GM10266 (cell line): ENCODE results near the gene FOXQ1.

Source experiments
- DNase-seq: peaks from one replicate; pipeline ENCODE4 v3.0.0; 2012; ENCODE audit errors: extremely low spot score
- TF ChIP-seq, protein P1 (sequence below): IDR thresholded peaks from 2 replicates; pipeline ENCODE4 v1.5.1; 2012; ENCODE audit warnings: mild to moderate bottlenecking, low read depth; ENCODE audit not compliant: control insufficient read depth, insufficient read depth; ENCODE audit errors: missing control alignments

The FOXQ1 gene

GRCh38 chr6:1267057-1267732 lies 44.7 kb upstream of the FOXQ1 start:
- no peak for DNase-seq
- TF ChIP-seq, protein P1, sequence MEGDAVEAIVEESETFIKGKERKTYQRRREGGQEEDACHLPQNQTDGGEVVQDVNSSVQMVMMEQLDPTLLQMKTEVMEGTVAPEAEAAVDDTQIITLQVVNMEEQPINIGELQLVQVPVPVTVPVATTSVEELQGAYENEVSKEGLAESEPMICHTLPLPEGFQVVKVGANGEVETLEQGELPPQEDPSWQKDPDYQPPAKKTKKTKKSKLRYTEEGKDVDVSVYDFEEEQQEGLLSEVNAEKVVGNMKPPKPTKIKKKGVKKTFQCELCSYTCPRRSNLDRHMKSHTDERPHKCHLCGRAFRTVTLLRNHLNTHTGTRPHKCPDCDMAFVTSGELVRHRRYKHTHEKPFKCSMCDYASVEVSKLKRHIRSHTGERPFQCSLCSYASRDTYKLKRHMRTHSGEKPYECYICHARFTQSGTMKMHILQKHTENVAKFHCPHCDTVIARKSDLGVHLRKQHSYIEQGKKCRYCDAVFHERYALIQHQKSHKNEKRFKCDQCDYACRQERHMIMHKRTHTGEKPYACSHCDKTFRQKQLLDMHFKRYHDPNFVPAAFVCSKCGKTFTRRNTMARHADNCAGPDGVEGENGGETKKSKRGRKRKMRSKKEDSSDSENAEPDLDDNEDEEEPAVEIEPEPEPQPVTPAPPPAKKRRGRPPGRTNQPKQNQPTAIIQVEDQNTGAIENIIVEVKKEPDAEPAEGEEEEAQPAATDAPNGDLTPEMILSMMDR = no peak

GRCh38 chr6:1267790-1268762 lies 43.8 kb upstream of the FOXQ1 start:
- TF ChIP-seq, protein P1 = no peak
- DNase-seq = no peak

- DNase-seq = no peak
- TF ChIP-seq, protein P1 = no peak
Measured at GRCh38 chr6:1271071-1271763, 40.7 kb upstream of the FOXQ1 start.

DNA sequence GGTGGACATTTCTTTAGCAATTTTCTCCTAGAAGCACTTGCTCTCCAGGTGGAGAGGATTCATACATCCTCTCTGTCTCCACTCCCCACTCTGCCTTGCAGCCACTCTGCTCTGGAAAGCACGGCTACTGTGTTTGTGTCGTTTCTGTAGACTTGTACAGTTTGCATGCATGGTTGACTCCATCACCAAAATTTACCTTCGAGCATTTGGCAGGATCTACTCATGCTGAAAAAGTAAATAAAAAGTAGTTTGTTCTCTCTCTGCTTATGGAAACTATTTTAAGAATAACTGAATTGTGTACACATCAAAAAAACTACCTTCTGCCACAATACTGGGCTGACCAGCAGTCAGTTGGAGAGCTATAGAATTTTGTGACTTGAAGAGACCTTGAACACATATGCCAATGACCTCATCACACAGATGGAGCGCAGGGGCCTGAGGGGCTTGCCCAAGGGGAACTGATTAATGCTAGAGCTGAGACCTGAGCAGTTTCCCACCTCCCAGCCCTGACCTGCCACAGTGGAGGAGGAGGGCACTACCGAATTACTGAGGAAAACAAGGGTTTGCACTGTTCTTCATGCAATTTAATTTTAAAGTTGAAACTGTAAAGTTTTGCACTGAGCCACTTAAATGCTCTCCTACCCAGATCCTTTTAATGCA lies 33.7 kb upstream of the FOXQ1 start:
- no peak for DNase-seq
- TF ChIP-seq, protein P1 = no peak

GRCh38 chr6:1279065-1279464 lies 32.8 kb upstream of the FOXQ1 start:
- TF ChIP-seq, protein P1 = no peak
- DNase-seq = no peak

- TF ChIP-seq, protein P1 = no peak
- DNase-seq = no peak
Measured at GRCh38 chr6:1280666-1281300, 31.1 kb upstream of the FOXQ1 start.
